ENCODE data around the gene NFIB. TPM values are rescaled to one million over a fixed set of nuclear protein-coding genes. Genes with fewer than 3 reads are reported as not detected.

The NFIB gene
- total RNA-seq, 2 donors from 2014 or later: 110 to 118 TPM

- intact Hi-C loops (cut with DNase I): no loop called here
- DNase-seq: no peak
- ATAC-seq: no peak
Measured at GRCh38 chr9:14132775-14133174, 181.2 kb downstream of the NFIB start.

- intact Hi-C loops (cut with DNase I): no loop called here
- no peak for DNase-seq
- ATAC-seq: no peak
Measured at GRCh38 chr9:14131356-14132088, 182.4 kb downstream of the NFIB start.

GRCh38 chr9:14127656-14128055 lies 186.3 kb downstream of the NFIB start:
- DNase-seq (no peak), ATAC-seq (no peak)
- intact Hi-C loops (cut with DNase I): no loop called here

- no peak for ATAC-seq
- no peak for DNase-seq
- intact Hi-C loops (cut with DNase I): no loop called here
Measured at GRCh38 chr9:14119694-14120514, 194.0 kb downstream of the NFIB start.

GRCh38 chr9:14112226-14112625 lies 201.7 kb downstream of the NFIB start:
- DNase-seq (no peak), ATAC-seq (no peak)
- intact Hi-C loops (cut with DNase I): no loop called here

- intact Hi-C loops (cut with DNase I): no loop called here
- no peak for DNase-seq
- no peak for ATAC-seq
Measured at GRCh38 chr9:14111696-14112095, 202.2 kb downstream of the NFIB start.

- ATAC-seq (peak in 1 of 2 donors; percentile 25), DNase-seq (no peak)
- intact Hi-C loops (cut with DNase I): no loop called here
Measured at GRCh38 chr9:14107977-14108376, 206.0 kb downstream of the NFIB start.

GRCh38 chr9:14107495-14107894 lies 206.4 kb downstream of the NFIB start:
- no peak for ATAC-seq
- intact Hi-C loops (cut with DNase I): no loop called here
- DNase-seq: no peak

- no peak for ATAC-seq
- intact Hi-C loops (cut with DNase I): no loop called here
Measured at GRCh38 chr9:14106699-14107098, 207.2 kb downstream of the NFIB start.

GRCh38 chr9:14104496-14104895 lies 209.4 kb downstream of the NFIB start:
- intact Hi-C loops (cut with DNase I): no loop called here
- no peak for DNase-seq
- no peak for ATAC-seq

More at GRCh38 chr9:14106699-14107098, 207.2 kb downstream of the NFIB start:
- no peak for DNase-seq

GRCh38 chr9:14103115-14103514 lies 210.8 kb downstream of the NFIB start:
- ATAC-seq: peak in 1 of 2 donors; percentile 41
- DNase-seq: no peak
- intact Hi-C loops (cut with DNase I): no loop called here

GRCh38 chr9:14099737-14100136 lies 214.2 kb downstream of the NFIB start:
- no peak for DNase-seq
- ATAC-seq: no peak
- intact Hi-C loops (cut with DNase I): loop anchor here in 1 of 2 donors (5.0 kb wide), 2 partner anchors 67 to 213 kb away; partner anchors contain the start of gene NFIB

- intact Hi-C loops (cut with DNase I): loop anchor here in 1 of 2 donors (5.0 kb wide), 2 partner anchors 66 to 214 kb away; partner anchors contain the start of gene NFIB
- DNase-seq (no peak), ATAC-seq (no peak)
Measured at GRCh38 chr9:14098486-14099180, 215.3 kb downstream of the NFIB start.

- intact Hi-C loops (cut with DNase I): loop anchor here in 1 of 2 donors (5.0 kb wide), 2 partner anchors 66 to 214 kb away; partner anchors contain the start of gene NFIB
- ATAC-seq (no peak), DNase-seq (no peak)
Measured at GRCh38 chr9:14097666-14098415, 216.1 kb downstream of the NFIB start.

GRCh38 chr9:14097215-14097614 lies 216.7 kb downstream of the NFIB start:
- ATAC-seq: peak; percentile 63 to 87
- intact Hi-C loops (cut with DNase I): loop anchor here in 1 of 2 donors (5.0 kb wide), 2 partner anchors 65 to 215 kb away; partner anchors contain the start of gene NFIB
- no peak for DNase-seq

GRCh38 chr9:14096258-14096922 lies 217.6 kb downstream of the NFIB start:
- intact Hi-C loops (cut with DNase I): loop anchor here in 1 of 2 donors (5.0 kb wide), 2 partner anchors 64 to 216 kb away; partner anchors contain the start of gene NFIB
- no peak for DNase-seq
- ATAC-seq: peak; percentile 70 to 86

GRCh38 chr9:14095277-14095676 lies 218.7 kb downstream of the NFIB start:
- intact Hi-C loops (cut with DNase I): loop anchor here in 1 of 2 donors (5.0 kb wide), 2 partner anchors 63 to 217 kb away; partner anchors contain the start of gene NFIB
- ATAC-seq: no peak

GRCh38 chr9:14094491-14094890 lies 219.4 kb downstream of the NFIB start:
- ATAC-seq (no peak), DNase-seq (no peak)
- intact Hi-C loops (cut with DNase I): no loop called here

More at GRCh38 chr9:14095277-14095676, 218.7 kb downstream of the NFIB start:
- no peak for DNase-seq
